Left ventricle myocardium inferior (tissue), 1 donor: ENCODE measurements around the gene ABCA8. TPM values are rescaled to one million over a fixed set of nuclear protein-coding genes. Genes with fewer than 3 reads are reported as not detected.
A peak's percentile ranks its signal among the peaks of the same experiment; 100 is the strongest.
"Not testable (repeated sequence)": the region's sequence is repeated elsewhere in the genome, so short reads cannot be mapped to it uniquely, and the experiment has no call there.

Source experiments
- DNase-seq: peaks from one replicate; pipeline ENCODE4 v3.0.0-alpha.2; 2020
- H3K27ac ChIP-seq: fragments of 200-600 bp; replicated peaks from 2 replicates; pipeline ENCODE4 v1.8.0; 2021
- H3K27me3 ChIP-seq: fragments of 200-600 bp; 2 replicates; pipeline ENCODE4 v1.8.0; 2021; ENCODE audit warnings: low read depth
- H3K36me3 ChIP-seq: fragments of 200-600 bp; 2 replicates; pipeline ENCODE4 v1.8.0; 2021
- H3K4me1 ChIP-seq: fragments of 200-600 bp; 2 replicates; pipeline ENCODE4 v1.8.0; 2021
- H3K4me3 ChIP-seq: fragments of 200-600 bp; 2 replicates; pipeline ENCODE4 v1.8.0; 2021; ENCODE audit warnings: mild to moderate bottlenecking, moderate library complexity
- H3K9me3 ChIP-seq: fragments of 200-600 bp; replicated peaks from 2 replicates; pipeline ENCODE4 v1.8.0; 2021
- CTCF ChIP-seq: fragments of 200-600 bp; IDR thresholded peaks from 2 replicates; pipeline ENCODE4 v1.8.0; 2021; ENCODE audit warnings: antibody characterized with exemption, mild to moderate bottlenecking, borderline replicate concordance
- intact Hi-C: fragments of 100-400 bp; cut with micrococcal nuclease; formaldehyde crosslinking; loops from one replicate; pipeline ENCODE4 v1.11.0; 2022
- total RNA-seq: library from RNA; stranded (reverse); fragmentation: NEBNext Ultra II Directional; extraction: Animal tissue kit (Norgen Biotek cat#: 25700); gene quantifications from one replicate; pipeline ENCODE4 v1.2.1, GENCODE V29; 2021
- donor health status: DM: no; HTN: yes; CAD: no; lungs with severe emphysema.

ABCA8 gene
- total RNA-seq, 1 donor from 2014 or later = 35.5 TPM

DNA sequence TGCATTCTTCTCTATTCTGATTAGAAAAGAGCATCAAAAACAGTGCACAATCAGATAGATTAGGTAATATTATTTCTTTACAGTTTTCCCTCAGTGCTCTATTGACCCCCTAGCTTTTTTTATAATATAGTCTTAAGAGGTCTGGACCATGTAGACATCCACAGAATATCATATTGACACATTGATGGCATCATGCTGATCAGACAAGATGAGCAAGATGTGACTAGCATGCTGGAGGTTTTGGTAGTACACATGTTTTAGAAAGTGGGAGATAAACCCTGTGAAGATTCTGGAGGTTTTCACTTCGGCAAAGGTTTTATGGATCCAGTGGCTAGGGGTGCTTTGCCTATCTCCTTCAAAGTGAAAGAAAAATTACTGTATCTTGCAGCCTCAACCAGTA lies 2.8 kb upstream of the ABCA8 start:
- intact Hi-C loops = no loop called here

DNA sequence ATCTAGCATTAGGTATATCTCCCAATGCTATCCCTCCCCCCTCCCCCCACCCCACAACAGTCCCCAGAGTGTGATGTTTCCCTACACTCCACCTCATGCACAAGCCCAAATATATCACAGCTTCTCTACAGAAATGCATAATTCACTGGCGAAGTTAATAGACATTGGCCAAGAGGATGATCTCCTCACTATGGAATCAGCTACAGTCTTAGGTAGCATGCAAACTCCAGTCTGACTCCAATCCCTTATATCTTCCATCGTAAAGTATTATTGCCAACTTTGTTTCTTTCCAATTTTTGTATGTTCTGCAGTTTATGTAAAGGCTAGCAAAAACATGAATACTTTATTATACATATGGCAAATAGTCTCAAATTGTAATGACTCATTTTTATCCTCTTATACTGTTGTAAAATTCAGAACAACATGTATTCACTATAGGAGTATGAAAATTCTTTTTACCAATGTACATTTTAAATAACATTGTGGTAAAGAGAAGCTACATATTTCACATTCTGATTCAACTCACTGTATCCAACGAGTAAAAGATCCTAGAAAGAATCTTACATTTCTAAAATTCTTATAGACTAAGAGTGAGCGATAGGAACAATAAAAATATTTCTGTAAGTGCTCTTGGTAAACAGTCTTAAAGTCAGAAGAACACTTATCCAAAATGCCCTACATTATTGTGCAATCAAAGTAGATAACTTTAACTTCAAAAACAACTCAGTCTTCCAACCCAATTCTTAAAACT lies 871 bp downstream of the ABCA8 start:
- intact Hi-C loops = no loop called here
- no peak for DNase-seq
- TF ChIP-seq CTCF = no peak
- Histone ChIP-seq H3K27me3 (no peaks in the 10 kb centered on the region), H3K4me1 (peaks cover 27% of the 10 kb centered on the region), H3K27ac (peak overlapping the region; percentile 84), H3K9me3 (peaks cover 4% of the 10 kb centered on the region), H3K36me3 (no peaks in the 10 kb centered on the region), H3K4me3 (peak overlapping the region; percentile 64)

More for the DNA sequence above, 2.8 kb upstream of the ABCA8 start:
- H3K4me3 ChIP-seq = no peak overlapping the region
- TF ChIP-seq CTCF = no peak
- DNase-seq = no peak
- peaks cover 8% of the 10 kb centered on the region for H3K9me3 ChIP-seq
- peaks cover 29% of the 10 kb centered on the region for H3K4me1 ChIP-seq
- no peaks in the 10 kb centered on the region for H3K36me3 ChIP-seq
- no peaks in the 10 kb centered on the region for H3K27me3 ChIP-seq
- H3K27ac ChIP-seq = no peak overlapping the region

DNA sequence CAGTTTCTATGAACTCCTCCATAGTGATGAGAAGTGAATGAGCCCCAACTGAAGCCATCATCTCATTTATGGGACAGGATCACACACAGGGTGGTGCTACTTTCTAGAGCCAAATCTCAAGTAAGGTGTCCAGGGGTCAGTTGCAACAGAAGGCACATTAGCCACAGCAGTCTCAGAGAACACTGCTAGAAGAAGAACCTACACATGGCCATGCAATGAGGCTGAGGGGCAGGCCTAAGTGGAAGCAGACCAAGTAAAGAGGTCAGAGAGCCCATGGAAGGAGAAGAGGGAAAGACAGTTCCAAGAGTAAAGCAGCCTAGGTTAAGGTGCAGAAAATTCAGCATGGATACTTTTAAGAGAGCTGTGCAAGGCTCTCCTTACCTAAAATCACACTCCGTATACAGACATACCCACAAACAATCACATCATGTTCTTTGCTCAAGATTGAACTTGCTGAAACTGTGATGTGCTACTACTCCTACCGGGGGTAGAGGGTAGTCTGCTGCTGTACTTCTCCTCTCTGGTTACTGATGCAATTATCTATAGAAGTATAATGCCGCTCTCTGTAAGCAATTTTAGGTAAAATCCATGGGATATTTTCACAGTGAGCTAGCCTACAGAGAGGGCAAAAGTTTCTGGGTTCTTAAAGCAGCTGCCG lies 1.7 kb downstream of the ABCA8 start:
- Histone ChIP-seq H3K27me3 (no peaks in the 10 kb centered on the region), H3K4me1 (peaks cover 27% of the 10 kb centered on the region), H3K27ac (peak overlapping the region; percentile 84), H3K4me3 (peak overlapping the region; percentile 64), H3K9me3 (no peaks in the 10 kb centered on the region), H3K36me3 (no peaks in the 10 kb centered on the region)
- TF ChIP-seq CTCF = no peak
- DNase-seq = no peak
- intact Hi-C loops = no loop called here

- intact Hi-C loops = no loop called here
- no peaks in the 10 kb centered on the region for H3K27me3 ChIP-seq
- no peak for TF ChIP-seq CTCF
- DNase-seq = no peak
- H3K4me1 ChIP-seq = peaks cover 25% of the 10 kb centered on the region
- H3K27ac ChIP-seq = peak overlapping the region; percentile 84
- peaks cover 5% of the 10 kb centered on the region for H3K9me3 ChIP-seq
- peak overlapping the region; percentile 64 for H3K4me3 ChIP-seq
- peaks cover 15% of the 10 kb centered on the region for H3K36me3 ChIP-seq
Observed at GRCh38 chr17:68950725-68951124, 4.5 kb downstream of the ABCA8 start.

DNA sequence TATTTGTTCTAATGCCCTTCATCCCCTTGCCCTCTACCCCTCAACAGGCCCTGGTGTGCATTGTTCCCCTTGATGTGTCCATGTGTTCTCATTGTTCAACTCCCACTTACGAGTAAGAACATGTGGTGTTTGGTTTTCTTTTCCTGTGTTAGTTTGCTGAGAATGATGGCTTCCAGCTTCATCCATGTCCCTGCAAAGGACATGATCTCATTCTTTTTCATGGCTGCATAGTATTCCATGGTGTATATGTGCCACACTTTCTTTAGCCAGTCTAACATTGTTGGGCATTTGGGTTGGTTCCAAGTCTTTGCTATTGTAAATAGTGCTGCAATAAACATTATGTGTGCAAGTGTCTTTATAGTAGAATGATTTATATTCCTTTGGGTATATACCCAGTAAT lies 7.3 kb downstream of the ABCA8 start:
- H3K4me1 ChIP-seq, H3K27ac ChIP-seq, H3K9me3 ChIP-seq, H3K27me3 ChIP-seq, DNase-seq, intact Hi-C loops, H3K4me3 ChIP-seq: not testable (repeated sequence)
- peaks cover 20% of the 10 kb centered on the region for H3K36me3 ChIP-seq

DNA sequence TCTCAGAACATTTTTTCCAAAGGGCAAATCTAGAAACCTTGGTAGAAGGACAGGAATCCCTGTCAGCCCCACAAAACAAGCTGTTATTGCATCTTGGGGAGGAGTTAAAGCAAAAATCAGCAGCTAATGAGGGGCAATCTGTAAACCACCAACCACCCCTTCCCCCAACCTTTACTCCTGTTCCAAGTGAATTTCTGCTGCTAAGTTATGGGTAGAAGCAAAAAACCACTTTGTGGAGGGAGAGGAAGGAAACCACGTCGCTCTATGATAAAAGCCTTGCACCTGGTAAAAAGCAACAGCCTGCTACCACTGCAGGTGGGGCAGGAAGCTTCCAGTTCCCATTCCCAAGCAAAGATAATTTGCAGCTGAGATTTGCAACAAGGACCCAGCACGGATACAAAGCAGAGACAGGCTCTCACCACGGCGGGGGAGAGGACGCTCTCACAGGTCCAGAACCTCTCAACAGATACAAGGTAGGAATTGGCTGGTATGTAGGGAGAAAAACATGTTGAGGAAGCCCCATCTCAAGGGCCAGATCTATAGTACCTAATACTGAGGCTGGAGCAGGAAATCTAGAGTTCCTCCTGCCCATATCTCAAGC lies 10.7 kb downstream of the ABCA8 start:
- H3K27ac ChIP-seq = no peak overlapping the region
- peaks cover 23% of the 10 kb centered on the region for H3K36me3 ChIP-seq
- peaks cover 25% of the 10 kb centered on the region for H3K4me1 ChIP-seq
- H3K27me3 ChIP-seq = no peaks in the 10 kb centered on the region
- H3K9me3 ChIP-seq = peaks cover 8% of the 10 kb centered on the region
- no peak for DNase-seq
- no peak overlapping the region for H3K4me3 ChIP-seq
- TF ChIP-seq CTCF = no peak
- intact Hi-C loops = no loop called here

GRCh38 chr17:68943812-68944182 lies 11.4 kb downstream of the ABCA8 start:
- H3K27me3 ChIP-seq, DNase-seq, H3K9me3 ChIP-seq, intact Hi-C loops, H3K4me3 ChIP-seq, H3K27ac ChIP-seq: not testable (repeated sequence)
- Histone ChIP-seq H3K36me3 (peaks cover 30% of the 10 kb centered on the region), H3K4me1 (peaks cover 22% of the 10 kb centered on the region)
